Measurements from ENCODE around the gene ZNF343. TPM values are rescaled to one million over a fixed set of nuclear protein-coding genes. Genes with fewer than 3 reads are reported as not detected.

Gene ZNF343
- total and polyA plus RNA-seq, 7 experiments from 2014 or later: 3.7 to 14.4 (median 11.5) TPM

DNA sequence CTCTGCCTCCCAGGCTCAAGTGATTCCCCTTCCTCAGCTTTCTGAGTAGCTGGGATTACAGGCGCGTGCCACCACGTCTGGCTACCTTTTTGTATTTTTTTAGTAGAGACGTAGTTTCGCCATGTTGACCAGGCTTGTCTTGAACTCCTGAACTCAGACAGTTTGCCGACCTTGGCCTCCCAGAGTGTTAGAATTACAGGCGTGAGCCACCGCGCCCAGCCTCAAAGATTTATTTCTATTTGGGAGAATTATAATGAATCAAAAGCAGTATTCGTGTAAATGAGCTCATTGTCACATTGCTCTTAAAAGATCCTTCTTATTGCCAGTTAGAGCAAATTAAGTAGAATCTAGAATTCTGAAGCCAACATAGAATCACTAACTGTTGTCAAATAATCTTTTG, 9.4 kb upstream of the ZNF343 start:
- no peak overlapping the region for H3K27ac ChIP-seq (ENCODE audit: low read depth, low read length)
- H3K27me3 ChIP-seq (ENCODE audit: control insufficient read depth in 2 of 2, insufficient read depth in 2 of 2, low read length in 2 of 2): no peaks in the 10 kb centered on the region
- Mint-ChIP-seq H3K27me3 (peaks cover 0 to 15% (median 4%) of the 10 kb centered on the region in 5 donors), H3K4me1 (peaks cover 0 to 8% (median 0%) of the 10 kb centered on the region in 7 donors), H3K27ac (no peak overlapping the region), H3K9me3 (no peaks in the 10 kb centered on the region), H3K36me3 (no peaks in the 10 kb centered on the region), H3K4me3 (no peak overlapping the region)
- no peak for ATAC-seq
- H3K9me3 ChIP-seq (ENCODE audit: control insufficient read depth in 2 of 3, low read length in 3 of 3): no peaks in the 10 kb centered on the region
- no peaks in the 10 kb centered on the region for H3K36me3 ChIP-seq (ENCODE audit: control insufficient read depth in 2 of 3, insufficient read depth in 3 of 3, low read length in 3 of 3)
- ChIA-PET CTCF (interaction anchor here (0.7 kb wide), 1 partner anchor 91 kb away, joined by 3 read pairs; no protein-coding TSS in a partner anchor), POLR2A (no interaction called here)
- no peak overlapping the region for H3K4me3 ChIP-seq (ENCODE audit: low read length)
- H3K4me1 ChIP-seq (ENCODE audit: control insufficient read depth in 2 of 2, insufficient read depth in 2 of 2, low read length in 2 of 2): no peaks in the 10 kb centered on the region
- intact Hi-C loops (cut with micrococcal nuclease): no loop called here
- DNase-seq: no peak

DNA sequence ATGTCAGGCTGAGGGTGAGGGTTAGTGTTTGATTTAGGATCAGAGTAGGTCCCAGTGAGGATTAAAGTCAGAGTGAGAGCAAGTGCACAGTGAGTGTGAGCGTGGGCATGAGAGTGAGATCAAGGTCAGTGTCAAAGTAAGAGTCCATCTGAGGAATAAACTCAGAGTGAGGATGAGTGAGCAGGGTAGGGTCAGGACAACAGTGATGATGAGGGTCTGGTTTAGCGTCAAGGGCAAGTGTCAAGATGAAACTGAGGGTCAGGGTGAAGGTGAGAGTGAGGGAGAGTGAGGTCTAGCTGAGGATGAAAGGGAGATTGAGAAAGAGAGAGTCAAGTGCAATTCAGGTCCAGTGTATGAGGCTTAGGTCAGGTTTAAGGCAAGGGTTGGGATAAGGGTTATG, 7.7 kb upstream of the ZNF343 start:
- H3K9me3 ChIP-seq (ENCODE audit: control insufficient read depth in 2 of 3, low read length in 3 of 3): no peaks in the 10 kb centered on the region
- H3K4me1 ChIP-seq (ENCODE audit: control insufficient read depth in 2 of 2, insufficient read depth in 2 of 2, low read length in 2 of 2): no peaks in the 10 kb centered on the region
- H3K27me3 ChIP-seq (ENCODE audit: control insufficient read depth in 2 of 2, insufficient read depth in 2 of 2, low read length in 2 of 2): no peaks in the 10 kb centered on the region
- POLR2A ChIA-PET: no interaction called here
- ATAC-seq (no peak), DNase-seq (no peak)
- H3K36me3 Mint-ChIP-seq: no peaks in the 10 kb centered on the region
- H3K4me3 ChIP-seq (ENCODE audit: low read length): no peak overlapping the region
- H3K36me3 ChIP-seq (ENCODE audit: control insufficient read depth in 2 of 3, insufficient read depth in 3 of 3, low read length in 3 of 3): no peaks in the 10 kb centered on the region
- no peak overlapping the region for H3K27ac ChIP-seq (ENCODE audit: low read depth, low read length)
- H3K27me3 Mint-ChIP-seq: peaks cover 8 to 31% (median 12%) of the 10 kb centered on the region in 5 donors
- no peak overlapping the region for H3K4me3 Mint-ChIP-seq
- H3K27ac Mint-ChIP-seq: no peak overlapping the region
- no peaks in the 10 kb centered on the region for H3K9me3 Mint-ChIP-seq
- H3K4me1 Mint-ChIP-seq: peaks cover 0 to 5% (median 0%) of the 10 kb centered on the region in 7 donors
- intact Hi-C loops (cut with micrococcal nuclease): no loop called here
- CTCF ChIA-PET: no interaction called here

DNA sequence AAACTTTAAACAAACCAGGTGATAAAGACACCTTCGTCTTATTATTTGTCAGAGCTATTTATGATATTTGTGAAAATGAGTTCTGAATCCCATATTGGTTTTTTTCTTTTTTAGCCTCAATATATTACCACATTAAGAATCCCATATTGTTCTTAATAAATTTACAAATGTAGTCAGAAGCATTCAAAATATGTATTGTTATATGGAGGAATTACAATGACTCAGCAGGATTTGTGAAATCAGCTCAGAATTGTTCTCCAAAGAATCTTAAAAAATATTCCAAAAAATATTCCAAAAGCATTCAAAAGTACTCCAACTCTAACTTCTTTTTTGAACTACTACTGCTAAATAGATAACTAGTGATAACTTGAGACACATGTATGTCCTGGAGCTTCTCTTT, 6.5 kb upstream of the ZNF343 start:
- Mint-ChIP-seq H3K9me3 (no peaks in the 10 kb centered on the region), H3K36me3 (no peaks in the 10 kb centered on the region), H3K27me3 (peaks cover 8 to 38% (median 12%) of the 10 kb centered on the region in 5 donors), H3K4me3 (no peak overlapping the region), H3K4me1 (no peaks in the 10 kb centered on the region), H3K27ac (no peak overlapping the region)
- ChIA-PET CTCF (interaction anchor here (0.6 to 8.7 kb wide), 2 partner anchors 7 to 226 kb away, joined by 3 to 51 read pairs; no protein-coding TSS in a partner anchor), POLR2A (interaction anchor here (0.7 kb wide), 1 partner anchor 412 kb away, joined by 3 read pairs; no protein-coding TSS in a partner anchor)
- H3K36me3 ChIP-seq (ENCODE audit: control insufficient read depth in 2 of 3, insufficient read depth in 3 of 3, low read length in 3 of 3): no peaks in the 10 kb centered on the region
- no peaks in the 10 kb centered on the region for H3K4me1 ChIP-seq (ENCODE audit: control insufficient read depth in 2 of 2, insufficient read depth in 2 of 2, low read length in 2 of 2)
- no peak for DNase-seq
- ATAC-seq: no peak
- H3K27me3 ChIP-seq (ENCODE audit: control insufficient read depth in 2 of 2, insufficient read depth in 2 of 2, low read length in 2 of 2): no peaks in the 10 kb centered on the region
- no peak overlapping the region for H3K27ac ChIP-seq (ENCODE audit: low read depth, low read length)
- no peaks in the 10 kb centered on the region for H3K9me3 ChIP-seq (ENCODE audit: control insufficient read depth in 2 of 3, low read length in 3 of 3)
- no peak overlapping the region for H3K4me3 ChIP-seq (ENCODE audit: low read length)
- intact Hi-C loops (cut with micrococcal nuclease): no loop called here

- Mint-ChIP-seq H3K4me3 (peak overlapping the region; percentile 12 to 93 (median 28)), H3K9me3 (no peaks in the 10 kb centered on the region), H3K27me3 (peaks cover 8 to 37% (median 12%) of the 10 kb centered on the region in 5 donors), H3K27ac (no peak overlapping the region), H3K4me1 (peaks cover 11 to 27% (median 22%) of the 10 kb centered on the region in 7 donors), H3K36me3 (peaks cover 0 to 7% (median under 1%) of the 10 kb centered on the region in 5 donors)
- Histone ChIP-seq H3K27ac (ENCODE audit: low read depth, low read length) (no peak overlapping the region), H3K4me1 (ENCODE audit: control insufficient read depth in 2 of 2, insufficient read depth in 2 of 2, low read length in 2 of 2) (peaks cover 6 to 7% of the 10 kb centered on the region in 2 donors), H3K36me3 (ENCODE audit: control insufficient read depth in 2 of 3, insufficient read depth in 3 of 3, low read length in 3 of 3) (peaks cover 0 to 5% (median 0%) of the 10 kb centered on the region in 3 experiments), H3K4me3 (ENCODE audit: low read length) (no peak overlapping the region), H3K9me3 (ENCODE audit: control insufficient read depth in 2 of 3, low read length in 3 of 3) (no peaks in the 10 kb centered on the region), H3K27me3 (ENCODE audit: control insufficient read depth in 2 of 2, insufficient read depth in 2 of 2, low read length in 2 of 2) (no peaks in the 10 kb centered on the region)
- intact Hi-C loops (cut with micrococcal nuclease): loop anchor here (1.0 to 2.0 kb wide), 5 partner anchors 15 to 1967 kb away; partner anchors contain the start of genes CSNK2A1 (in 1 of the 2), NOP56 (in 1 of the 2), PCED1A (in 1 of the 2) and SNRPB (in 1 of the 2)
- POLR2A ChIA-PET: interaction anchor here (0.5 to 3.7 kb wide), 6 partner anchors 10 to 1660 kb away, joined by 3 to 35 read pairs (median 4); partner anchors contain the start of genes NOP56 and SNRPB
- DNase-seq (no peak), ATAC-seq (no peak)
- CTCF ChIA-PET: interaction anchor here (8.7 kb wide), 1 partner anchor 12 kb away, joined by 51 read pairs; no protein-coding TSS in a partner anchor
Measured at GRCh38 chr20:2509794-2510193, 1.1 kb upstream of the ZNF343 start.

GRCh38 chr20:2509468-2509781, 710 bp upstream of the ZNF343 start:
- H3K4me1 Mint-ChIP-seq: peaks cover 11 to 30% (median 24%) of the 10 kb centered on the region in 7 donors
- Histone ChIP-seq H3K36me3 (ENCODE audit: control insufficient read depth in 2 of 3, insufficient read depth in 3 of 3, low read length in 3 of 3) (peaks cover 0 to 5% (median 0%) of the 10 kb centered on the region in 3 experiments), H3K27ac (ENCODE audit: low read depth, low read length) (peak overlapping the region; percentile 84), H3K4me3 (ENCODE audit: low read length) (peak overlapping the region; percentile 97), H3K27me3 (ENCODE audit: control insufficient read depth in 2 of 2, insufficient read depth in 2 of 2, low read length in 2 of 2) (no peaks in the 10 kb centered on the region), H3K4me1 (ENCODE audit: control insufficient read depth in 2 of 2, insufficient read depth in 2 of 2, low read length in 2 of 2) (peaks cover 6 to 7% of the 10 kb centered on the region in 2 donors), H3K9me3 (ENCODE audit: control insufficient read depth in 2 of 3, low read length in 3 of 3) (no peaks in the 10 kb centered on the region)
- ATAC-seq (no peak), DNase-seq (no peak)
- POLR2A ChIA-PET: interaction anchor here (0.7 to 3.7 kb wide), 6 partner anchors 11 to 142 kb away, joined by 3 to 35 read pairs (median 4); partner anchors contain the start of genes NOP56 and SNRPB
- H3K9me3 Mint-ChIP-seq: no peaks in the 10 kb centered on the region
- intact Hi-C loops (cut with micrococcal nuclease): loop anchor here (1.0 to 2.0 kb wide), 5 partner anchors 15 to 1967 kb away; partner anchors contain the start of genes CSNK2A1 (in 1 of the 2), NOP56 (in 1 of the 2), PCED1A (in 1 of the 2) and SNRPB (in 1 of the 2)
- peaks cover 0 to 7% (median 4%) of the 10 kb centered on the region in 5 donors for H3K36me3 Mint-ChIP-seq
- CTCF ChIA-PET: interaction anchor here (8.7 kb wide), 1 partner anchor 13 kb away, joined by 51 read pairs; no protein-coding TSS in a partner anchor
- peak overlapping the region; percentile 92 to 100 (median 98) for H3K4me3 Mint-ChIP-seq
- H3K27me3 Mint-ChIP-seq: peaks cover 8 to 34% (median 12%) of the 10 kb centered on the region in 5 donors
- peak overlapping the region; percentile 90 to 99 (median 98) for H3K27ac Mint-ChIP-seq

DNA sequence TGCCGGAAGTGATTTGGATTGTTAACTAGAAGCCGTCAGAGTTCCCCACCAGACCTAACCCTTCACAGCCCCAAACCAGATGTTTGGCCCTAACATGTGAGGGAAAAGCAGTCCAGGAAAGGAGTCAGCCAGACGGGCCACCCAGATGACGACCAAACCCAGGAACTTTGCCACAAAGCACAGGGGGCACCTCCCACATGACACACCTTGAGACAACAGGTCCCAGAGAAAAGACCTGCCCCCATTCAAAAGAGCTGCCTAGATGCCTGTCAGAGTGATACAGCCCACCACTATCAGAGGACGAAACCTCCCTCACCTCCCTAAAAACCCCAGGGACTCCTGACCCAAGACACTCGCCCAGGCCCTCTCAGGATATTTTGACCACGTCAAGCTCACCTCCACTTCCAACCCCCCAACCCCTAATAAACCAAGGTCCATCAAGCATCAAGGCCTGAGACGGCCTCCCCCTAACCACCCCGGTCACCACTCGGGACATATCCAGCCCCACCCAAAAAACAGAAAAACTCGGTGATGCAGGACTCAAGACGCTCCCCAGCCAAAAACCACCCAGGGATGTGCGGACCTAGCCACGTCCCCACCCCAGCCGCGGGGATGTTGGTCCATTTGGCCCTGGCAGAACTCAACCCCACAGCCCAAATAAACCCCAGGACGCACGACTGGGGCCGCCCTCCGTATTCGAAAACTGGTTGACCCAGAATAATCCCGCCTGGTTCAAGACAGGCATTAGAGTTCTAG, 662 bp downstream of the ZNF343 start:
- Mint-ChIP-seq H3K4me3 (peak overlapping the region; percentile 92 to 100 (median 98)), H3K4me1 (peaks cover 13 to 32% (median 29%) of the 10 kb centered on the region in 7 donors), H3K36me3 (peaks cover 0 to 14% (median 4%) of the 10 kb centered on the region in 5 donors), H3K27ac (peak overlapping the region; percentile 51 to 99 (median 96)), H3K27me3 (peaks cover 6 to 22% (median 12%) of the 10 kb centered on the region in 5 donors), H3K9me3 (peaks cover 0 to 1% (median 0%) of the 10 kb centered on the region in 11 donors)
- ChIA-PET POLR2A (interaction anchor here (1.0 to 3.7 kb wide), 3 partner anchors 15 to 144 kb away, joined by 4 to 35 read pairs (median 34); partner anchors contain the start of gene SNRPB), CTCF (interaction anchor here (0.6 to 8.7 kb wide), 2 partner anchors 14 to 180 kb away, joined by 3 to 51 read pairs; no protein-coding TSS in a partner anchor)
- ATAC-seq (peak; percentile 8), DNase-seq (peak in 1 of 9 donors; percentile 32)
- H3K4me3 ChIP-seq (ENCODE audit: low read length): peak overlapping the region; percentile 97
- peak overlapping the region; percentile 84 for H3K27ac ChIP-seq (ENCODE audit: low read depth, low read length)
- H3K9me3 ChIP-seq (ENCODE audit: control insufficient read depth in 2 of 3, low read length in 3 of 3): no peaks in the 10 kb centered on the region
- H3K27me3 ChIP-seq (ENCODE audit: control insufficient read depth in 2 of 2, insufficient read depth in 2 of 2, low read length in 2 of 2): no peaks in the 10 kb centered on the region
- intact Hi-C loops (cut with micrococcal nuclease): loop anchor here in 1 of 2 donors (1.0 to 2.0 kb wide), 3 partner anchors 38 to 1965 kb away; partner anchors contain the start of genes CSNK2A1, PCED1A, SNRPB and VPS16
- H3K36me3 ChIP-seq (ENCODE audit: control insufficient read depth in 2 of 3, insufficient read depth in 3 of 3, low read length in 3 of 3): peaks cover 0 to 5% (median 0%) of the 10 kb centered on the region in 3 experiments
- peaks cover 6 to 7% of the 10 kb centered on the region in 2 donors for H3K4me1 ChIP-seq (ENCODE audit: control insufficient read depth in 2 of 2, insufficient read depth in 2 of 2, low read length in 2 of 2)

All from naive thymus-derived CD4-positive, alpha-beta T cell (primary cell).